AG04449 (cell line): ENCODE data around the gene NDUFB2.
"Not testable (repeated sequence)": the region's sequence is repeated elsewhere in the genome, so short reads cannot be mapped to it uniquely, and the experiment has no call there.

Source experiments
- CTCF ChIA-PET: fragments of 350-600 bp; formaldehyde crosslinking; extraction: SDS; loops from one replicate; lab custom pipeline; 2021; ENCODE audit warnings: antibody characterized with exemption; lab: Yijun Ruan, JAX
- POLR2A ChIA-PET: fragments of 400-600, 350-600 bp; formaldehyde crosslinking; extraction: SDS; loops from one replicate; lab custom pipeline; 2020; ENCODE audit warnings: antibody characterized with exemption, inconsistent platforms; lab: Yijun Ruan, JAX
- DNase-seq: peaks from one replicate; pipeline ENCODE4 v3.0.0-alpha.2; 2010; ENCODE audit warnings: low read depth, low spot score
- H3K4me3 ChIP-seq: 2 replicates; pipeline ENCODE4 v1.5.1; 2011; ENCODE audit warnings: low read depth, mild to moderate bottlenecking, control low read depth, low read length
- TF ChIP-seq, protein P1 (sequence below): IDR thresholded peaks from one replicate; pipeline ENCODE4 v1.5.1; 2011; ENCODE audit warnings: mild to moderate bottlenecking, moderate library complexity, low read length, control low read depth, inconsistent platforms; ENCODE audit not compliant: insufficient read depth; ENCODE audit errors: missing control alignments

NDUFB2 gene

DNA sequence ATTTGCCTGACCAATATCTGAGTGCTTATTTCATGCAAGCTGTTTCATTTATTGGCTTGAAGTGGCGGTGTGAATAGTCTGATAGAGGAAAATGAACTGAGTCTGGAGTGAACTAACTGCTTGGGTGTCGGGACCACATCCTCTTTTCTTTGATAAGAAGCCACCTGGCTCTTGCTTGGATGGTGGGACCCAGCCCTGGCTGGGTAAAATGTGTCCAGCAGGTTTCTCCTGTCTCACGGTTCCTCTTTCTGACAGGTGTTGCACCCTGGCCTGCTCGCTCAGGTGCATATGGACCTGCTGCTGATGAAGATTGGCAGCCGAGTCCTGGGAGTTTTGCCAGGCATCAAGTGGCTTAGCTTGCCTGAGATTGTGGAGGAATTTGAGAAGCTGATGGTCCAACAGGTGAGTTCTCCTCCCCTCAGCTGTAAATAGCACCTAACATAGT is 22.1 kb upstream of the NDUFB2 start:
- CTCF ChIA-PET: interaction anchor here (1.1 to 4.8 kb wide), 14 partner anchors 7 to 861 kb away, joined by 3 to 39 read pairs (median 6); partner anchors contain the start of gene MRPS33
- POLR2A ChIA-PET: no interaction called here
- no peak overlapping the region; the same call in 1 of the 2 replicates for H3K4me3 ChIP-seq
- DNase-seq: no peak
- TF ChIP-seq, protein P1, sequence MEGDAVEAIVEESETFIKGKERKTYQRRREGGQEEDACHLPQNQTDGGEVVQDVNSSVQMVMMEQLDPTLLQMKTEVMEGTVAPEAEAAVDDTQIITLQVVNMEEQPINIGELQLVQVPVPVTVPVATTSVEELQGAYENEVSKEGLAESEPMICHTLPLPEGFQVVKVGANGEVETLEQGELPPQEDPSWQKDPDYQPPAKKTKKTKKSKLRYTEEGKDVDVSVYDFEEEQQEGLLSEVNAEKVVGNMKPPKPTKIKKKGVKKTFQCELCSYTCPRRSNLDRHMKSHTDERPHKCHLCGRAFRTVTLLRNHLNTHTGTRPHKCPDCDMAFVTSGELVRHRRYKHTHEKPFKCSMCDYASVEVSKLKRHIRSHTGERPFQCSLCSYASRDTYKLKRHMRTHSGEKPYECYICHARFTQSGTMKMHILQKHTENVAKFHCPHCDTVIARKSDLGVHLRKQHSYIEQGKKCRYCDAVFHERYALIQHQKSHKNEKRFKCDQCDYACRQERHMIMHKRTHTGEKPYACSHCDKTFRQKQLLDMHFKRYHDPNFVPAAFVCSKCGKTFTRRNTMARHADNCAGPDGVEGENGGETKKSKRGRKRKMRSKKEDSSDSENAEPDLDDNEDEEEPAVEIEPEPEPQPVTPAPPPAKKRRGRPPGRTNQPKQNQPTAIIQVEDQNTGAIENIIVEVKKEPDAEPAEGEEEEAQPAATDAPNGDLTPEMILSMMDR: no peak

DNA sequence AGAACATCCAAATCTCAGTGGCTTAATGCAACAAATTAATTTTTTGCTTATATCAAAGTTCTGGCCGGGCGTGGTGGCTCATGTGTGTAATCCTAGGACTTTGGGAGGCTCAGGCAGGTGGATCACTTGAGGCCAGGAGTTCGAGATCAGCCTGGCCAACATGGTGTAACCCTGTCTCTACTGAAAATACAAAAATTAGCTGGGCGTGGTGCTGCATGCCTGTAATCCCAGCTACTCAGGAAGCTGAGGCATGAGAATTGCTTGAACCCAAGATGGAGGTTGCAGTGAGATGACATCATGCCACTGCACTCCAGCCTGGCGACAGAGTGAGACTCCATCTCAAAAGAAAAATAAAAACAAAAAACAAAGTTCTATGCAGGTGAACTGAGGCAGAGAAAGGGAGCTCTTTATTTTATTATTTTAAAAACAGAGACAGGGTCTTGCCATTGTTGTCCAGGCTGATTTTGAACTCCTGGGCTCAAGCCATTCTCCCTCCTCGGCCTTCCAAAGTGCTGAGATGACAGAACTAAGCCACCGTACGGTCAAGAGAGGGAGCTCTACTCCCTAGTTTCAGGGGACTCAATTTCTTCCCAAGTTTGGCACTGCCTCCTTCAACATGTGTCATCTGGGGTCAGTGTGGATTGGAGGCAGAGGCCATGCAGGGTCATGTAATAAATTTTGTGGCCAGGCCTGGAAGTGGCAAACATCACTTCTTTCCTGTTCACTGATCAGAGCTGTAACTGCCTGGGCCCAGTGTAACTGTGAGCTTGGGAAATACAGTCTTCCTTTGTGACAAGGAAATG is 21.4 kb upstream of the NDUFB2 start:
- TF ChIP-seq, protein P1: peak; percentile 48
- no peak for DNase-seq
- ChIA-PET POLR2A (interaction anchor here (1.0 kb wide), 1 partner anchor 23 kb away, joined by 4 read pairs; no protein-coding TSS in a partner anchor), CTCF (interaction anchor here (1.0 to 4.8 kb wide), 20 partner anchors 10 to 1109 kb away, joined by 3 to 39 read pairs (median 4); partner anchors contain the start of gene MRPS33)
- no peak overlapping the region for H3K4me3 ChIP-seq

DNA sequence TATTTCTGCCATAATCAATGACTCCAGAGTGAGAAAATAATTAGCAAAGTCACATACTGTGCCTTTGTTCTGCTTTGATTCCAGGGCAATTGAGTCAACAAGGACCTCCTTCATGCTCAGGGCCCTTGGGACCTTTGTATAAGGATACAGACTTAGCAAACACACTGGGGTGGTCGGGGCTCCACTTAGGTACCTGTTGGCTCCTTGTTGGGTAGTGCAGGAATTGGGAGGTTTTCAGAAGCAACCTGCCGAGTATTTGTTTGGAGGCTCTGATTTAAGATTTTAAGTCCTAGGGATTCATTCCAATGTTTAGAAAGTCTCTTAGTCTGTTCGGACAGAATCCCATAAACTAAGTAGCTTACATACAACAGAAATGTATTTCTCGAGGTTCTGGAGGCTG is 20.8 kb upstream of the NDUFB2 start:
- TF ChIP-seq, protein P1: no peak
- ChIA-PET POLR2A (interaction anchor here (1.0 kb wide), 1 partner anchor 22 kb away, joined by 4 read pairs; no protein-coding TSS in a partner anchor), CTCF (interaction anchor here (1.0 to 4.8 kb wide), 20 partner anchors 10 to 1108 kb away, joined by 3 to 39 read pairs (median 4); partner anchors contain the start of gene MRPS33)
- no peak for DNase-seq
- no peak overlapping the region for H3K4me3 ChIP-seq

DNA sequence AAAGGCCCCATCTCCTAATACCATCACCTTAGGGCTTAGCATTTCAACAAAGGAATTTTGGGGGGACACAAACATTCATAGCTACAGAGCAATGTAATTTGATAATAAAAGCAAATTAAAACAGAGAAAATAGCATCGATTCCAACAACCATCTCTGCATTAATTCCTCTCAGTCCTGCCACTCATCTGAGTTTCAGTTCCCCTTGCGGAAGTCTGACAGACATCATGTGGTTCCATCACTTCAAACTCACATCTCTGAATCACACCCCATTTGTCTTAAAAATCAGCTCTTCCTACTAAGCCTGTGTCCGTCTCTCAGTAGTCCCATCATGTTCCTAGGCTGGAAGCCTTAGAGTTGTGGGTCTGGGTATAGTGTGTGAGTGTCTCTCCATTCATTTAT is 20.2 kb upstream of the NDUFB2 start:
- CTCF ChIA-PET: interaction anchor here (1.0 to 4.8 kb wide), 10 partner anchors 9 to 972 kb away, joined by 3 to 39 read pairs (median 7); partner anchors contain the start of gene MRPS33
- TF ChIP-seq, protein P1: no peak
- no peak for DNase-seq
- no peak overlapping the region for H3K4me3 ChIP-seq
- POLR2A ChIA-PET: no interaction called here

DNA sequence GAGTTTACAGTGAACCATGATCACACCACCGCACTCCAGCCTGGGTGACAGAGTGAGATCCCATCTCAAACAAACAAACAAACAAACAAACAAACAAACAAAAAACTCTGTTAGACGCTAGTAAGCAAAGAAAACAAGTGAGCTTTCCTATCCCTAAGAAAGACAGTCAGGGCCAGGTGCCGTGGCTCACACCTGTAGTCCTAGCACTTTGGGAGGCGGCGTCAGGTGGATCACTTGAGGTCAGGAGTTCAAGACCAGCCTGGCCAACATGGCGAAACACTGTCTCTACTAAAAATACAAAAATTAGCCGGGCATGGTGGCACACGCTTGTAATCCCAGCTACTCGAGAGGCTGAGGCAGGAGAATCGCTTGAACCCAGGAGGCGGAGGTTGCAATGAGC is 19.6 kb upstream of the NDUFB2 start:
- DNase-seq, H3K4me3 ChIP-seq, POLR2A ChIA-PET: not testable (repeated sequence)
- CTCF ChIA-PET: interaction anchor here (1.2 to 4.8 kb wide), 4 partner anchors 9 to 856 kb away, joined by 3 to 39 read pairs (median 24); partner anchors contain the start of gene MRPS33

DNA sequence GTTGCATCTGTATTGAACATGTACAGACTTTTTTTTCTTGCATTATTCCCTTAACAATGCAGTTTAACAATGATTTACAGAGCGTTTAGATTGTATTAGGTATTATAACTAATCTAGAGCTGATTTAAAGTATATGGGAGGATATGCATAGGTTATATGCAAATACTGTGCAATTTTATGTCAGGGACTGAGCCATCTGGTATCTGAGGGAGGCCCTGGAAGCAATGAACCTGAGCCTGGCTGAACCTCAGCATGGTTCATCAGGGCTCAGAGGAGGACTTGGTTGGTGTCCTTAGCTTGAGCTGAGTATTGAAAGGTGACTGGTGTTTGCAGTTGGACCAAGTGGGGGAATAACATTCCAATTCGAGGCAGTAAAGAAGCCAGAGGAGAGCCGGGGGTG is 19.0 kb upstream of the NDUFB2 start:
- POLR2A ChIA-PET: no interaction called here
- DNase-seq: no peak
- CTCF ChIA-PET: interaction anchor here (2.4 to 4.8 kb wide), 2 partner anchors 8 to 856 kb away, joined by 13 to 35 read pairs; no protein-coding TSS in a partner anchor
- TF ChIP-seq, protein P1: no peak
- H3K4me3 ChIP-seq: no peak overlapping the region
